C4-2B (cell line): ENCODE data around the gene PPP1R1B.

Source experiments
- H3K27ac ChIP-seq: fragments of 450-650 bp; 2 replicates; pipeline ENCODE4 v1.5.1; 2017
- ZFX ChIP-seq: fragments of 450-650 bp; IDR thresholded peaks from 2 replicates; pipeline ENCODE4 v1.6.1; 2017
- TF ChIP-seq, protein P1 (sequence below): fragments of 450-650 bp; conservative IDR thresholded peaks from 2 replicates; pipeline ENCODE4 v1.5.1; 2017; ENCODE audit warnings: mild to moderate bottlenecking

Gene PPP1R1B

GRCh38 chr17:39674702-39675389 is 48.1 kb downstream of the PPP1R1B start:
- H3K27ac ChIP-seq, result peak overlapping the region; percentile 53
- TF ChIP-seq, protein P1, sequence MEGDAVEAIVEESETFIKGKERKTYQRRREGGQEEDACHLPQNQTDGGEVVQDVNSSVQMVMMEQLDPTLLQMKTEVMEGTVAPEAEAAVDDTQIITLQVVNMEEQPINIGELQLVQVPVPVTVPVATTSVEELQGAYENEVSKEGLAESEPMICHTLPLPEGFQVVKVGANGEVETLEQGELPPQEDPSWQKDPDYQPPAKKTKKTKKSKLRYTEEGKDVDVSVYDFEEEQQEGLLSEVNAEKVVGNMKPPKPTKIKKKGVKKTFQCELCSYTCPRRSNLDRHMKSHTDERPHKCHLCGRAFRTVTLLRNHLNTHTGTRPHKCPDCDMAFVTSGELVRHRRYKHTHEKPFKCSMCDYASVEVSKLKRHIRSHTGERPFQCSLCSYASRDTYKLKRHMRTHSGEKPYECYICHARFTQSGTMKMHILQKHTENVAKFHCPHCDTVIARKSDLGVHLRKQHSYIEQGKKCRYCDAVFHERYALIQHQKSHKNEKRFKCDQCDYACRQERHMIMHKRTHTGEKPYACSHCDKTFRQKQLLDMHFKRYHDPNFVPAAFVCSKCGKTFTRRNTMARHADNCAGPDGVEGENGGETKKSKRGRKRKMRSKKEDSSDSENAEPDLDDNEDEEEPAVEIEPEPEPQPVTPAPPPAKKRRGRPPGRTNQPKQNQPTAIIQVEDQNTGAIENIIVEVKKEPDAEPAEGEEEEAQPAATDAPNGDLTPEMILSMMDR, result no peak
- peak; percentile 33; the same call in 1 of the 2 replicates for TF ChIP-seq ZFX

GRCh38 chr17:39675390-39676082 is 48.8 kb downstream of the PPP1R1B start:
- peak overlapping the region; percentile 53 for H3K27ac ChIP-seq
- TF ChIP-seq, protein P1, result no peak
- TF ChIP-seq ZFX, result no peak

DNA sequence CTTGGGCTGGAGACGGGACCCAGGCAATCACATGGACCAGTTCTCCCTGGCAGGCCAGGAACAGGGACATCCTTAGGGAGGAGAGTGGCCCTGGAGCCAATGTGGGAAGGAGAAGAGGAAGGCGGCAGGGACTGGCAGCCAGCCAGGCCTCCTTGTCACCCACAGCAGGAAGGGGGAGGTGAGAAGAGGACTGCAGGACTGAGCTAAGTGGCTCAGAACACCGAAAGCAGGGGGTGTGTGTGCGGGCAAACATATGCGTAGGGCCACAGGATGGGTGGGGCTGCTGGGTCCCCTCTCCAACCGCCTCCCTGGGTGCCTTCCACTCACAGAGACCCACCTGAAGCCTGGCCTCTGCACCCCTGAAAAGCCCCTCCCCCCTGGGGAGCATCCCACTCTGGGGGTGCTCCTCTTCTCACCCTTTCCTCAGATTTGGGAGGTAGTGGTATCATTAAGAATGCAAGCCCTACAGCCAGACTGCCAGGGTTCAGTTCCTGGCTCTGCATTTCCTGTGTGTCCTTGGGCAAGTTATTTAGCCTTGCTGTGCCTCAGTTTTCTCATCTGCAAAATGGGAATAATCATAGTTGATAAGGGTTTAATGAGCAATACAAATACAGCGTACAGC is 49.6 kb downstream of the PPP1R1B start:
- TF ChIP-seq, protein P1, result no peak
- TF ChIP-seq ZFX, result no peak
- peak overlapping the region; percentile 53 for H3K27ac ChIP-seq

GRCh38 chr17:39677072-39677471 is 50.3 kb downstream of the PPP1R1B start:
- TF ChIP-seq ZFX, result no peak
- TF ChIP-seq, protein P1, result no peak
- no peak overlapping the region for H3K27ac ChIP-seq

- no peak overlapping the region for H3K27ac ChIP-seq
- no peak for TF ChIP-seq ZFX
- TF ChIP-seq, protein P1, result no peak
Observed at GRCh38 chr17:39677542-39678339, 51.0 kb downstream of the PPP1R1B start.

GRCh38 chr17:39678340-39679116 is 51.8 kb downstream of the PPP1R1B start:
- H3K27ac ChIP-seq, result no peak overlapping the region
- TF ChIP-seq, protein P1, result no peak
- TF ChIP-seq ZFX, result no peak
